ENCODE measurements around the gene RAB30. TPM values are rescaled to one million over a fixed set of nuclear protein-coding genes. Genes with fewer than 3 reads are reported as not detected.

Gene RAB30
- total RNA-seq, 2 experiments from 2014 or later, result 8.7 to 10.7 TPM

DNA sequence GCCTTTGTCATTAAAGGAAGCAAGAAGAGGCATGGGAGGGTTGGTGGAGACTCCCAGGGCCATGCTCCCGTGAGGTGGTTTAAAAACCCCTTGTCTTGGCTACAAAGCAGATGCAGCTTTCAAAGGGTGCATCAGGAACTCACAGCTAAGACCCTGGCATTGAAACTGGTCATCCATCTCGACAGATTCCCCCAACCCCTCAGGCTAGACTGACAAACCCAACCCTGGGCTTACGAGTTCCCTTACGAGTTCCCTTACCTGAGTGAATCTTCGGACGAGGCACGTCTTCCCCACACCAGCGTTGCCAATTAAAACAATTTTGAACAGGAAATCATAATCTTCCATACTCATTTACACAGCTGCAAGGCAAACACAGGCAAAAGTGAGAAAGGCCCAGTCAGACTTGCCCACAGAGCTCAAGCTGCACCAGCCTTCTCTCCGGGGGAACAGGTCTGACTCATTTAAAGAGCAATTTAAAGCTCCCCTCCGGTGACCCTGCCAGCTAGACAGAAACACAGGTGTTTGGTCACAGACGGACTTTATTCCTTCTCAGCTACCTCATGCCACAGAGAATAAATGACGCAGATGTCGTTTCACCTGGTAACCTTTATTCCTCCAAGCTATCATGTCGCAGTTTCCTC is 74.6 kb downstream of the RAB30 start:
- H3K36me3 Mint-ChIP-seq (ENCODE audit: low read depth), result peaks cover 15% of the 10 kb centered on the region
- H3K4me1 Mint-ChIP-seq, result peaks cover 30% of the 10 kb centered on the region
- POLR2A ChIA-PET, result interaction anchor here (0.7 kb wide), 1 partner anchor 160 kb away, joined by 3 read pairs; the partner anchor contains the start of gene PCF11
- H3K9me3 Mint-ChIP-seq, result no peaks in the 10 kb centered on the region
- H3K27ac Mint-ChIP-seq, result no peak overlapping the region
- no peak overlapping the region for H3K4me3 Mint-ChIP-seq
- no peaks in the 10 kb centered on the region for H3K27me3 Mint-ChIP-seq
- CTCF ChIA-PET, result interaction anchor here (1.0 to 1.3 kb wide), 3 partner anchors 9 to 41 kb away, joined by 3 to 4 read pairs (median 3); no protein-coding TSS in a partner anchor
- no peak for DNase-seq

DNA sequence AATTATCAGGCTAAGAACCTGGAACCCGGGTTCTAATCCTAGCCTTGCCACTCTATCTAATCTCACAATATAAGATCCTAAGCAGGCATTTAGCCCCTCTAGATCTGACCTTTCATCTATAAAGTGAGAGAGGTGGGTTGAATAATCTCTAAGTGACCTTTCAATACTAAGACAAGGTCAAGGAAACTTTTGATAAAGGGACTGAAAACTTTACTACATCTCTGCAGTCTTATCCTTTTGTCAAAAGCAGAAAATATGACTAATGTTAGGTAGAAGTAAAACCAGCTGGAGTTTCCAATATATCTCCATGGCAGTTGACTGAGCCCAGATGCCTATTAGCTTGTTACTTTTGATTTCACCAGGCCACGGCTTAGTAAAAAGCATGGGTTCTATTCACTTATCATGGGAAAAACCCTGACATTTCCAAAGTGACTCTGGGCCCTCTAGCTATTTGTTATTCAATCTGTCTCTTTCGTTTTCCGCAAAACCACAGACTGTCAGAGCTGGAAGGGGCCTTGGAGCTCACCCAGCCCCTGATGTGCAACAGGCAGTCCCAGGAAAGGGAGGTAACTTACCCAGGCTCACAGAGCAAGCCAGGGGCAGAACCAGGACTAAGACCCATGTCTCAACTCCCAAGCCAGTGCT is 75.8 kb downstream of the RAB30 start:
- peaks cover 22% of the 10 kb centered on the region for H3K4me1 Mint-ChIP-seq
- no peak overlapping the region for H3K4me3 Mint-ChIP-seq
- peak overlapping the region; percentile 31 for H3K27ac Mint-ChIP-seq
- CTCF ChIA-PET, result interaction anchor here (0.6 to 2.7 kb wide), 3 partner anchors 12 to 233 kb away, joined by 3 to 7 read pairs (median 3); no protein-coding TSS in a partner anchor
- peaks cover 15% of the 10 kb centered on the region for H3K36me3 Mint-ChIP-seq (ENCODE audit: low read depth)
- no peaks in the 10 kb centered on the region for H3K9me3 Mint-ChIP-seq
- no peaks in the 10 kb centered on the region for H3K27me3 Mint-ChIP-seq
- POLR2A ChIA-PET, result no interaction called here
- no peak for DNase-seq

DNA sequence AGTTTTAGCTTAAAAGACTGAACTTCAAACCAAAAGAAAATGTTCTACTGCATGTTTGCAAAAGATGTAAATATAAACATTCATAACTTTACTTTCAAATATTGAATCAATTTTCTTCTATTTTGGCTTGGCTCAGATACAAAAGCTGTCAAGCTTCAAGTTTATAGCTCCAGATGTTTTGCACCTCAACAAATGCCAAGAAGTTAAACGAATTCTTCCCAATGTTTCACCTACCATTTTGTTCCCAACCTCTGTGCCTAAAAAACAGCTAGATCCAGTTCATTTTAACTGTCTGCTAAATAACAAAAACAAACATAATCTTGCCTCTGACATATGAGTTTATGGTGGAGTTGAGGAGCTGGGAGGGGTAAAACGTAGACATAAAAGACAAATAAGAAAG is 76.5 kb downstream of the RAB30 start:
- no peak for DNase-seq
- POLR2A ChIA-PET, result no interaction called here
- H3K27ac Mint-ChIP-seq, result no peak overlapping the region
- H3K36me3 Mint-ChIP-seq (ENCODE audit: low read depth), result peaks cover 15% of the 10 kb centered on the region
- no peak overlapping the region for H3K4me3 Mint-ChIP-seq
- no peaks in the 10 kb centered on the region for H3K27me3 Mint-ChIP-seq
- no peaks in the 10 kb centered on the region for H3K9me3 Mint-ChIP-seq
- CTCF ChIA-PET, result interaction anchor here (1.0 to 2.7 kb wide), 2 partner anchors 11 to 34 kb away, joined by 3 to 7 read pairs; no protein-coding TSS in a partner anchor
- H3K4me1 Mint-ChIP-seq, result peaks cover 19% of the 10 kb centered on the region

- no peak for DNase-seq
- no peak overlapping the region for H3K27ac Mint-ChIP-seq
- ChIA-PET POLR2A (no interaction called here), CTCF (interaction anchor here (0.6 to 2.7 kb wide), 3 partner anchors 10 to 69 kb away, joined by 3 to 7 read pairs (median 3); no protein-coding TSS in a partner anchor)
- no peak overlapping the region for H3K4me3 Mint-ChIP-seq
- no peaks in the 10 kb centered on the region for H3K9me3 Mint-ChIP-seq
- no peaks in the 10 kb centered on the region for H3K27me3 Mint-ChIP-seq
- peaks cover 14% of the 10 kb centered on the region for H3K36me3 Mint-ChIP-seq (ENCODE audit: low read depth)
- peaks cover 19% of the 10 kb centered on the region for H3K4me1 Mint-ChIP-seq
Measured at GRCh38 chr11:82994604-82995230, 77.0 kb downstream of the RAB30 start.

GRCh38 chr11:82992223-82992622 is 79.5 kb downstream of the RAB30 start:
- no peak for DNase-seq
- POLR2A ChIA-PET, result no interaction called here
- Mint-ChIP-seq H3K4me1 (peaks cover 11% of the 10 kb centered on the region), H3K36me3 (ENCODE audit: low read depth) (peaks cover 15% of the 10 kb centered on the region), H3K9me3 (no peaks in the 10 kb centered on the region), H3K27ac (no peak overlapping the region), H3K27me3 (no peaks in the 10 kb centered on the region), H3K4me3 (no peak overlapping the region)
- CTCF ChIA-PET, result interaction anchor here (0.7 to 0.9 kb wide), 2 partner anchors 10 to 16 kb away, joined by 3 read pairs; no protein-coding TSS in a partner anchor

DNA sequence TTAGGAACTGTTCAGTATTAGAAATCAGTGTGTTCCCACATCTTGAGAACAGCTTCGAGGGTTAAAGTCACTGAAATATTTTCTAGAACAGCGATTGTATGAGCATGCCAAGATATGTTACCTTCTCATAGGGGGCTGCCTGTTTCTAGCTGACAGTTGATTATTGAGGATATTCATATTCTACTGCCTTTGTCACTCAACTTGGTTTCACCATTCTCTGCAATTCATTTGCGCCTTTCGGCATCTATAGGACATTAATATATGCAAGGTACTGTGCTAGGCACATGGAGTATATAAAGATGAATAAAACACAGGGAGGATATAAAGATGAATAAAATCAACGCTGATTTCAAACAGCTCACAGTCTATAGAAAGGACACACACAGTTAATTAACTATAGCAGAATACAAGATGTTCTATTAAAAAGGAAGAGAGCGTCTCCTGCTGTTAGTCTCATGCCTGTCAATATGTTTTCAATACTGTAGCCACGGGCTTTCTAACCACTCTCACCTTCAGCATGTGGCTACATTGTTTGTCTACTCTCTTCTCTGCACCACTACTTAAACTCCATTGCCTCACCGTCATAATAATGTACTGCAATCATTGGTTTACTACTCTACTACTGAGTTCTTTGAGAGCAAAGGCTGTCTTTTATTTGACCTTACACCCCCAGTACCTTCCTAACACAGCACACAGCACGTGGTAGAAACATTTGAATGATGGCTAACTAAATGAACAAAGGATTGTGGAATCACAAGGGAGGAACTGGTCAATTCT is 81.9 kb downstream of the RAB30 start:
- ChIA-PET CTCF (interaction anchor here (0.9 kb wide), 1 partner anchor 15 kb away, joined by 3 read pairs; no protein-coding TSS in a partner anchor), POLR2A (no interaction called here)
- H3K27me3 Mint-ChIP-seq, result no peaks in the 10 kb centered on the region
- H3K27ac Mint-ChIP-seq, result no peak overlapping the region
- no peak for DNase-seq
- H3K4me3 Mint-ChIP-seq, result no peak overlapping the region
- H3K36me3 Mint-ChIP-seq (ENCODE audit: low read depth), result peaks cover 14% of the 10 kb centered on the region
- peaks cover 2% of the 10 kb centered on the region for H3K4me1 Mint-ChIP-seq
- no peaks in the 10 kb centered on the region for H3K9me3 Mint-ChIP-seq

DNA sequence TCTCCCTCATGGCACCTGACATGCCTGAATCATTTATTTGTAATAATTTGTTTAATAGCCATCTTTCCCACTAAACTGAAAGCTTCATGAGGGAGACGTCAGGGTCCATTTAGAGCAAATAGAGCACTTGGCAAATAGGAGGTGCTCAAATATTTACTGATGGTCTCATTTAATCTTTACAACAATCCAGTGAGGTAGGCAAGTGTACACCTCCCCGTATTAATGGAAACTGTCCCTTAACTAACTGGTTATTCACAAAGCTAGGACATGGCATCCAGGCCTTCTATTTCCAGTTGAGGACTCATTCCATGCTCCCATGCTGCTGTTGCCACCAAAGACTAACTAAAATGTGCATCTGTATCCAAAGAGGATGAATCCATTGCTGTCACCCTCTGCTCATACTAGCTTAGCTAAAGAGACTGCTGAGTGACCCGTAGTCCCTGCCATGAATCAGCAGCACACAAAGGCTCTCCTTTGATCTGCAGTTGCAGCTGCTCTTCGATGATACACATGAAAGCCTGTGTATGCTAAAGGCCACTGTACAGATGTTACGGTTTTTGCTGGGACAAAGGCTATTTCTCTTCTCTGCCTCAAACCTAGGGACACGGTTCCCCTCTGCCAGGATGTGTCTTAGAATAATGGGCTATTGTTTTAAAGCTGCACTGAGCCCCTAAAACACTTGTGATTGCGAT is 82.6 kb downstream of the RAB30 start:
- ChIA-PET CTCF (interaction anchor here (0.9 kb wide), 1 partner anchor 14 kb away, joined by 3 read pairs; no protein-coding TSS in a partner anchor), POLR2A (no interaction called here)
- Mint-ChIP-seq H3K4me3 (no peak overlapping the region), H3K4me1 (peaks cover 2% of the 10 kb centered on the region), H3K27ac (no peak overlapping the region), H3K9me3 (no peaks in the 10 kb centered on the region), H3K27me3 (no peaks in the 10 kb centered on the region), H3K36me3 (ENCODE audit: low read depth) (peaks cover 14% of the 10 kb centered on the region)
- DNase-seq, result no peak

- no peaks in the 10 kb centered on the region for H3K9me3 Mint-ChIP-seq
- no peaks in the 10 kb centered on the region for H3K27me3 Mint-ChIP-seq
- H3K27ac Mint-ChIP-seq, result no peak overlapping the region
- H3K4me3 Mint-ChIP-seq, result no peak overlapping the region
- CTCF ChIA-PET, result interaction anchor here (0.5 to 1.0 kb wide), 2 partner anchors 9 to 77 kb away, joined by 4 read pairs; no protein-coding TSS in a partner anchor
- H3K4me1 Mint-ChIP-seq, result peaks cover 2% of the 10 kb centered on the region
- POLR2A ChIA-PET, result no interaction called here
- no peak for DNase-seq
- H3K36me3 Mint-ChIP-seq (ENCODE audit: low read depth), result peaks cover 6% of the 10 kb centered on the region
Measured at GRCh38 chr11:82987997-82988396, 83.7 kb downstream of the RAB30 start.

- no peak overlapping the region for H3K27ac Mint-ChIP-seq
- H3K4me1 Mint-ChIP-seq, result peaks cover 2% of the 10 kb centered on the region
- POLR2A ChIA-PET, result no interaction called here
- no peaks in the 10 kb centered on the region for H3K27me3 Mint-ChIP-seq
- DNase-seq, result no peak
- H3K36me3 Mint-ChIP-seq (ENCODE audit: low read depth), result peaks cover 14% of the 10 kb centered on the region
- CTCF ChIA-PET, result no interaction called here
- no peak overlapping the region for H3K4me3 Mint-ChIP-seq
- no peaks in the 10 kb centered on the region for H3K9me3 Mint-ChIP-seq
Measured at GRCh38 chr11:82986446-82986845, 85.3 kb downstream of the RAB30 start.

GRCh38 chr11:82981852-82982251 is 89.8 kb downstream of the RAB30 start:
- Mint-ChIP-seq H3K4me1 (peaks cover 18% of the 10 kb centered on the region), H3K4me3 (no peak overlapping the region), H3K9me3 (peaks cover 4% of the 10 kb centered on the region), H3K27me3 (no peaks in the 10 kb centered on the region), H3K36me3 (ENCODE audit: low read depth) (peaks cover 29% of the 10 kb centered on the region), H3K27ac (no peak overlapping the region)
- DNase-seq, result no peak
- POLR2A ChIA-PET, result no interaction called here
- CTCF ChIA-PET, result interaction anchor here (0.8 to 1.2 kb wide), 2 partner anchors 10 to 16 kb away, joined by 3 read pairs; no protein-coding TSS in a partner anchor

DNA sequence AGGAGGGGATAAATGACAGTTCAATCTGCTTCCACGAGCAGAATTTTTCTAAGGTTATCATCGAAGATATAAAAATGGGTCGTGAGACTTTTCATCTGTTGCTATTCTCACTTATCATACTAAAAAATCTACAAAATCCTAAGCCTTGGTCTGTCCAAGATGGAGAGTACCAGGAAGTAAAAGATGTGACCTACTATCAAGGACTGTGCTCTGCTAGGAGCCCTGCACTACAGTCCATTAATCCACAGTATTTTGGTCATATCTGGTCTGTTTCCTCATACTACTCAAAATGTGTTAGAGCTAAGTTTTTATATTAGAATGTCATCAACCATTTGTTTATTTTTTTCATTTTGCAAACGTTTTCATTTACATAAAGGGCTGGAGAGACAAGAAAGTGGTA is 90.8 kb downstream of the RAB30 start:
- Mint-ChIP-seq H3K4me3 (no peak overlapping the region), H3K36me3 (ENCODE audit: low read depth) (peaks cover 29% of the 10 kb centered on the region), H3K9me3 (peaks cover 4% of the 10 kb centered on the region), H3K27me3 (no peaks in the 10 kb centered on the region), H3K4me1 (peaks cover 19% of the 10 kb centered on the region), H3K27ac (no peak overlapping the region)
- CTCF ChIA-PET, result no interaction called here
- no peak for DNase-seq
- POLR2A ChIA-PET, result no interaction called here

- H3K4me3 Mint-ChIP-seq, result no peak overlapping the region
- H3K27ac Mint-ChIP-seq, result no peak overlapping the region
- peaks cover 25% of the 10 kb centered on the region for H3K36me3 Mint-ChIP-seq (ENCODE audit: low read depth)
- peaks cover 19% of the 10 kb centered on the region for H3K4me1 Mint-ChIP-seq
- no peak for DNase-seq
- H3K9me3 Mint-ChIP-seq, result peaks cover 4% of the 10 kb centered on the region
- no peaks in the 10 kb centered on the region for H3K27me3 Mint-ChIP-seq
- POLR2A ChIA-PET, result no interaction called here
- CTCF ChIA-PET, result no interaction called here
Measured at GRCh38 chr11:82980292-82980691, 91.4 kb downstream of the RAB30 start.
